ENCODE results near the gene PPM1E. TPM values are rescaled to one million over a fixed set of nuclear protein-coding genes. Genes with fewer than 3 reads are reported as not detected.

PPM1E gene
- total RNA-seq, 1 experiment from 2014 or later, result 7.1 TPM

GRCh38 chr17:58997756-58998553 lies 242.3 kb downstream of the PPM1E start:
- Histone ChIP-seq H4K20me1 (ENCODE audit: control insufficient read depth, insufficient read depth, insufficient read length) (no peaks in the 10 kb centered on the region), H3K9me3 (ENCODE audit: control insufficient read depth, low read depth, low read length) (no peaks in the 10 kb centered on the region), H3K14ac (ENCODE audit: insufficient read depth, low read length) (no peak overlapping the region), H3K4me2 (ENCODE audit: insufficient read depth, insufficient read length, low read length) (no peak overlapping the region), H4K8ac (replicated peaks; ENCODE audit: insufficient read length, low read depth, low read length) (no peak overlapping the region), H3K27me3 (ENCODE audit: insufficient read depth, low read length) (no peaks in the 10 kb centered on the region), H3K27ac (ENCODE audit: insufficient read length, low read depth, low read length) (no peak overlapping the region), H3K23ac (ENCODE audit: insufficient read length, low read depth, low read length) (no peak overlapping the region), H2BK20ac (ENCODE audit: low read depth, low read length, poor library complexity, severe bottlenecking) (no peak overlapping the region), H2BK15ac (ENCODE audit: low read depth, low read length) (no peak overlapping the region), H3K4me1 (ENCODE audit: insufficient read depth, low read length) (peaks cover 3% of the 10 kb centered on the region; the same call in 1 of the 2 replicates), H2BK5ac (ENCODE audit: insufficient read length, low read length) (no peak overlapping the region), H4K5ac (ENCODE audit: insufficient read length, low read depth, low read length) (no peak overlapping the region), H2AFZ (ENCODE audit: low read length) (no peak overlapping the region), H2BK120ac (ENCODE audit: low read depth, low read length, poor library complexity, severe bottlenecking) (no peak overlapping the region), H3K79me2 (ENCODE audit: insufficient read depth, low read length) (no peaks in the 10 kb centered on the region), H3K4ac (ENCODE audit: low read depth, low read length) (no peak overlapping the region), H3K18ac (ENCODE audit: insufficient read length, low read depth, low read length) (no peak overlapping the region), H3T11ph (ENCODE audit: low read length) (no peak overlapping the region), H3K23me2 (ENCODE audit: insufficient read length, low read depth, low read length, poor library complexity, severe bottlenecking) (no peaks in the 10 kb centered on the region), H2AK5ac (ENCODE audit: insufficient read length, low read length) (no peak overlapping the region), H3K9ac (ENCODE audit: extremely low read depth, insufficient read length, low read length) (no peak overlapping the region), H4K91ac (ENCODE audit: insufficient read length, low read depth, low read length) (no peak overlapping the region), H2BK12ac (ENCODE audit: insufficient read length, low read depth, low read length) (no peak overlapping the region), H3K56ac (ENCODE audit: insufficient read length, low read depth, low read length) (no peak overlapping the region), H3K79me1 (ENCODE audit: insufficient read depth, low read depth, low read length, poor library complexity, severe bottlenecking) (no peaks in the 10 kb centered on the region)
- no CpG with 5 or more reads among the region's 7 CpGs for WGBS (ENCODE audit: extremely low coverage, insufficient read length, low lambda C conversion rate)
- H3K27ac Mint-ChIP-seq, result 0 out of 7 replicates have a peak overlapping the region, but pooled peaks of 1 of the 3 experiments have one; percentile 21
- peaks cover 23 to 39% (median 35%) of the 10 kb centered on the region in 3 experiments; a peak in 6 of 7 replicates for H3K36me3 Mint-ChIP-seq (ENCODE audit: insufficient read depth in 1 of 3, low read depth in 3 of 3)
- no peak for TF ChIP-seq CTCF (conservative IDR thresholded peaks at IDR 0.05)
- DNase-seq, result no peak
- peaks cover 6 to 11% of the 10 kb centered on the region in 2 experiments; a peak in 3 of 4 replicates for H3K4me1 Mint-ChIP-seq
- no peak overlapping the region for H3K4me3 Mint-ChIP-seq
- no peaks in the 10 kb centered on the region for H3K27me3 Mint-ChIP-seq (ENCODE audit: low read depth)
- no peaks in the 10 kb centered on the region for H3K9me3 Mint-ChIP-seq

Data from H9 (cell line).